Measurements from ENCODE around the gene RNF217.

Gene RNF217

DNA sequence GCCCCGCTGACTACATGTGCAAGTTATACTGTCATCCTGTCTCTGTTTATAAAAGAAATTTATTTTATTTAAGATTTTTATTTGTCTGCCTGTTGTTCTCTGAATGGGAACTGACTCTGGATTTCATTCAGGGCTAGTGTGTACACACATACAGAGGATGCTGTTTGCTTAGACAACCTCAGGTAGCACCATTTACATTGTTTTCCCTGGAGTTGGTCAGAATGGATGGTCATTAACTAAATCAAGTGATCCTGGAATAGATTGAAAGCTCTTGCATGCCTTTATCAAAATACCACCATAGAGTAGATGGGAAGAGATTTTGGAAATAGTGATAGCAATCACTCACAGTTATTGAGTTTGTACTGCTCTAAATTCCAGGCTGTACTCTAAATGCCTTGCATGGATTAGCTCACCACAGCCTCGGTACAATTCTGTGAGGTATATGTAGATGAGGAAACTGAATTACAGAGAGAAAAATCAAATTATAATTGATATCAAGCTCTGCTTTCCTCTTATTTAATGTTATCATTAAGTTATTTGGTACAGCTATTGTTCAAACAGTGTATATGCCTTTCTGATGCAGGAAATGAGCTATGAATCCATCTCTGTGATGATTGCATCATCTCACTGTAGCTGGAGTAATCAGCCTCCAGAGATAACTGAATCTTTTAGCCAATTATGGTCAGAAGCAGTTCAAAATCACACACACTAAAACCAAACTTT is 51.9 kb downstream of the RNF217 start:
- Histone ChIP-seq H3K4me3 (ENCODE audit: low read depth, low read length) (no peak overlapping the region), H3K36me3 (no peaks in the 10 kb centered on the region; the same call in 1 of the 2 replicates), H3K27me3 (ENCODE audit: insufficient read depth, low read depth, severe bottlenecking) (no peaks in the 10 kb centered on the region), H3K9me3 (ENCODE audit: severe bottlenecking) (no peaks in the 10 kb centered on the region), H3K27ac (no peak overlapping the region)
- TF ChIP-seq, protein P1, sequence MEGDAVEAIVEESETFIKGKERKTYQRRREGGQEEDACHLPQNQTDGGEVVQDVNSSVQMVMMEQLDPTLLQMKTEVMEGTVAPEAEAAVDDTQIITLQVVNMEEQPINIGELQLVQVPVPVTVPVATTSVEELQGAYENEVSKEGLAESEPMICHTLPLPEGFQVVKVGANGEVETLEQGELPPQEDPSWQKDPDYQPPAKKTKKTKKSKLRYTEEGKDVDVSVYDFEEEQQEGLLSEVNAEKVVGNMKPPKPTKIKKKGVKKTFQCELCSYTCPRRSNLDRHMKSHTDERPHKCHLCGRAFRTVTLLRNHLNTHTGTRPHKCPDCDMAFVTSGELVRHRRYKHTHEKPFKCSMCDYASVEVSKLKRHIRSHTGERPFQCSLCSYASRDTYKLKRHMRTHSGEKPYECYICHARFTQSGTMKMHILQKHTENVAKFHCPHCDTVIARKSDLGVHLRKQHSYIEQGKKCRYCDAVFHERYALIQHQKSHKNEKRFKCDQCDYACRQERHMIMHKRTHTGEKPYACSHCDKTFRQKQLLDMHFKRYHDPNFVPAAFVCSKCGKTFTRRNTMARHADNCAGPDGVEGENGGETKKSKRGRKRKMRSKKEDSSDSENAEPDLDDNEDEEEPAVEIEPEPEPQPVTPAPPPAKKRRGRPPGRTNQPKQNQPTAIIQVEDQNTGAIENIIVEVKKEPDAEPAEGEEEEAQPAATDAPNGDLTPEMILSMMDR (IDR thresholded peaks at IDR 0.05; ENCODE audit: low read depth, low read length): no peak
- no peak for DNase-seq

DNA sequence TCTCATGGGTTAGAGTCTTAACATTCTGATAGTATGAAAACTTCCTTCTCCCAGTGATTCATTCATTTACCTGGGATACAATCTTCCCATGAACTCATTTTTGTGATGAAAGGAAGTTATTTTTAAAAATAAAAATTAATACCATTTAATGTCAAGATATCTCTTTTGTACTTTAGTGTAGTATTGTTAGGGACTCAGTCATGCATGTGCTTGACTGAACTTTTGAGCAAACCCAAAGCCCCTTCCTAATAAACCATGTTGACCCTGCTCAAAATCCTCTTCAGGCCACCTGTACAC is 52.4 kb downstream of the RNF217 start:
- H3K27me3 ChIP-seq (ENCODE audit: insufficient read depth, low read depth, severe bottlenecking): no peaks in the 10 kb centered on the region
- H3K4me3 ChIP-seq (ENCODE audit: low read depth, low read length): no peak overlapping the region
- TF ChIP-seq, protein P1 (IDR thresholded peaks at IDR 0.05; ENCODE audit: low read depth, low read length): no peak
- H3K9me3 ChIP-seq (ENCODE audit: severe bottlenecking): no peaks in the 10 kb centered on the region
- DNase-seq: no peak
- no peaks in the 10 kb centered on the region; the same call in 1 of the 2 replicates for H3K36me3 ChIP-seq
- no peak overlapping the region for H3K27ac ChIP-seq

DNA sequence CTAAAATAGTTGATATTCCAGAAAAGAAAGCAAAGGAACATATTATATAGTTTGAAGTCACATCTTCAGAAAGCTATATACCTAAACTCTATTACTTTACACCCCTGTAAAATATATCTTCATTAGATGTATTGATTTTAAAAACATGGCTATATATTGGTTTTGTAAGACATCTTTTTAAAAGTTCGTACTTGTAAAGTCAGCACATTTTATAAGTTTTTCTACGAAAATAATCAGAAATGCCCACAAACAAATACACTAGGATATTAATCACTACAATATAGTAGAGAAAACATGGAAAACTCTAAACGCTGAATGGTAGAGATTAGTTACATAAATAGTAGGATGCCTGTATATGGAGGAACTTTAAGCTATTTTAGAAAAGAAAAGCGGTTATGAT is 52.9 kb downstream of the RNF217 start:
- Histone ChIP-seq H3K9me3 (ENCODE audit: severe bottlenecking) (no peaks in the 10 kb centered on the region), H3K36me3 (no peaks in the 10 kb centered on the region), H3K4me3 (ENCODE audit: low read depth, low read length) (no peak overlapping the region), H3K27me3 (ENCODE audit: insufficient read depth, low read depth, severe bottlenecking) (no peaks in the 10 kb centered on the region), H3K27ac (no peak overlapping the region)
- no peak for DNase-seq
- TF ChIP-seq, protein P1 (IDR thresholded peaks at IDR 0.05; ENCODE audit: low read depth, low read length): no peak

DNA sequence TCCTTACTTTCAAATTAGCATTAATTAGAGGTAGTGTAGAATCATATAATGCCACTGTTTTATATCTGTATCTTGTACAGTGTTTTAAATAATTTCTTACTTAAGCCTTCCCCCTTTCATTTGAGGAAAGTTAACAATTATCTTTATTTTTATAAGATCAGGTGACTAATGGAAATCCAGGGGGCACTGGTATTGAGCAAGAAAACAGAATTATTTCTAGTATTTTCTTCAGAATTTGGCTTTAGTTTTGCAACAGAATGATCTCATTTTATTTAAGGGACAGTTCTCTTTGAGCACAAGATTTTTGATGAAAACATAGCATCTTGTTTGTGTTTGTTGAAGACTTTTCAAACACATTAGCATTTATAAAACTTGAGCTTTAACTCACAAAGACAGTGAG is 55.9 kb downstream of the RNF217 start:
- Histone ChIP-seq H3K4me3 (ENCODE audit: low read depth, low read length) (no peak overlapping the region), H3K9me3 (ENCODE audit: severe bottlenecking) (no peaks in the 10 kb centered on the region), H3K27ac (no peak overlapping the region), H3K27me3 (ENCODE audit: insufficient read depth, low read depth, severe bottlenecking) (no peaks in the 10 kb centered on the region), H3K36me3 (no peaks in the 10 kb centered on the region)
- no peak for DNase-seq
- TF ChIP-seq, protein P1 (IDR thresholded peaks at IDR 0.05; ENCODE audit: low read depth, low read length): no peak

DNA sequence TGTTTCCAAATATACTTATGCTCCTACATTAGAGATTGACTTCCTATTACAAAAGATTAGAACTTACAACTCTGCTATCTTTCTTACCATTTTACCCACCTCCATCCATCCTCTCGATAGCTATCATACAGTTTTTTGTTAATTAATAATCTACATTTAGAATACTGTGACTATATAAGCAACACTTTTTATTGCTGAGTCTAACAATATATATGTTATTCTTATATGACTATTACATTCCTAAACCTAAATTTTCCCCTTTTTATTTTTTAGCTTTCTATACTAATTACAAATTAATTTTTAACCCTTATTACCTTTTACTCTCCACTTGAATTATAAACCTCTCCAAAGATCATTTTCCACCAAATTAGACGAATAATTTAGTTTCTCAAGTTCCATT is 57.0 kb downstream of the RNF217 start:
- H3K9me3 ChIP-seq (ENCODE audit: severe bottlenecking): no peaks in the 10 kb centered on the region
- H3K27ac ChIP-seq: no peak overlapping the region
- H3K4me3 ChIP-seq (ENCODE audit: low read depth, low read length): no peak overlapping the region
- TF ChIP-seq, protein P1 (IDR thresholded peaks at IDR 0.05; ENCODE audit: low read depth, low read length): no peak
- DNase-seq: no peak
- no peaks in the 10 kb centered on the region for H3K27me3 ChIP-seq (ENCODE audit: insufficient read depth, low read depth, severe bottlenecking)
- no peaks in the 10 kb centered on the region for H3K36me3 ChIP-seq

DNA sequence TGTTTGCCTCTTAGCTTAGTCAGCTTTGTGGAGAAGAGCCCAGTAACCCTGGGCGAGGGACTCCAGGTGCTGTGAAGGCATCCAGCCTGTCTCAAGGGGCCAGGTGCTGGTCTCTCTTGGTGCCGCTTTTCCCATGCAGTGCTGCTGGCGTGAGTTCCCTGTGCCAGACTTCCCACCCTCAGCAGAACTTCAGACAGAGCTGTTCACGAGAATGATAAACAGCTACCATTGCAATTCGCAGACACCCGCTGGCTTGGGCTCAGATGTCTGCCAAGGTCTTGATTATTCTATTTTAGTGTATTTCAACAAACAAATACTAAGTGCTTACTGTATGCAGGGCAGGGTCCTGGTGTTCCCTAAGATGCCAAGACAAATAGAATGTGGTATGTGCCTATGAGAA is 57.7 kb downstream of the RNF217 start:
- Histone ChIP-seq H3K27ac (no peak overlapping the region), H3K36me3 (no peaks in the 10 kb centered on the region), H3K9me3 (ENCODE audit: severe bottlenecking) (no peaks in the 10 kb centered on the region), H3K27me3 (ENCODE audit: insufficient read depth, low read depth, severe bottlenecking) (no peaks in the 10 kb centered on the region), H3K4me3 (ENCODE audit: low read depth, low read length) (no peak overlapping the region)
- no peak for DNase-seq
- TF ChIP-seq, protein P1 (IDR thresholded peaks at IDR 0.05; ENCODE audit: low read depth, low read length): no peak
